Left ventricle myocardium inferior (tissue), 1 donor: ENCODE measurements around the gene RUNX2. TPM values are rescaled to one million over a fixed set of nuclear protein-coding genes. Genes with fewer than 3 reads are reported as not detected.

Source experiments
- DNase-seq: peaks from one replicate; pipeline ENCODE4 v3.0.0-alpha.2; 2020
- H3K27ac ChIP-seq: fragments of 200-600 bp; replicated peaks from 2 replicates; pipeline ENCODE4 v1.8.0; 2021
- H3K27me3 ChIP-seq: fragments of 200-600 bp; 2 replicates; pipeline ENCODE4 v1.8.0; 2021; ENCODE audit warnings: low read depth
- H3K36me3 ChIP-seq: fragments of 200-600 bp; 2 replicates; pipeline ENCODE4 v1.8.0; 2021
- H3K4me1 ChIP-seq: fragments of 200-600 bp; 2 replicates; pipeline ENCODE4 v1.8.0; 2021
- H3K4me3 ChIP-seq: fragments of 200-600 bp; 2 replicates; pipeline ENCODE4 v1.8.0; 2021; ENCODE audit warnings: mild to moderate bottlenecking, moderate library complexity
- H3K9me3 ChIP-seq: fragments of 200-600 bp; replicated peaks from 2 replicates; pipeline ENCODE4 v1.8.0; 2021
- CTCF ChIP-seq: fragments of 200-600 bp; IDR thresholded peaks from 2 replicates; pipeline ENCODE4 v1.8.0; 2021; ENCODE audit warnings: antibody characterized with exemption, mild to moderate bottlenecking, borderline replicate concordance
- intact Hi-C: fragments of 100-400 bp; cut with micrococcal nuclease; formaldehyde crosslinking; loops from one replicate; pipeline ENCODE4 v1.11.0; 2022
- total RNA-seq: library from RNA; stranded (reverse); fragmentation: NEBNext Ultra II Directional; extraction: Animal tissue kit (Norgen Biotek cat#: 25700); gene quantifications from one replicate; pipeline ENCODE4 v1.2.1, GENCODE V29; 2021
- donor health status: DM: no; HTN: yes; CAD: no; lungs with severe emphysema.

The RUNX2 gene
- total RNA-seq, 1 donor from 2014 or later: 0.38 TPM

GRCh38 chr6:45439459-45439858 lies 111.3 kb downstream of the RUNX2 start:
- intact Hi-C loops: no loop called here
- Histone ChIP-seq H3K27ac (no peak overlapping the region), H3K4me1 (peaks cover 21% of the 10 kb centered on the region), H3K9me3 (no peaks in the 10 kb centered on the region), H3K36me3 (no peaks in the 10 kb centered on the region), H3K27me3 (no peaks in the 10 kb centered on the region), H3K4me3 (no peak overlapping the region)
- no peak for TF ChIP-seq CTCF
- no peak for DNase-seq

- intact Hi-C loops: no loop called here
- Histone ChIP-seq H3K36me3 (no peaks in the 10 kb centered on the region), H3K4me1 (peaks cover 21% of the 10 kb centered on the region), H3K9me3 (no peaks in the 10 kb centered on the region), H3K27ac (no peak overlapping the region), H3K27me3 (no peaks in the 10 kb centered on the region), H3K4me3 (no peak overlapping the region)
- TF ChIP-seq CTCF: no peak
- DNase-seq: no peak
Measured at GRCh38 chr6:45439861-45440388, 111.8 kb downstream of the RUNX2 start.

- H3K4me1 ChIP-seq: peaks cover 32% of the 10 kb centered on the region
- TF ChIP-seq CTCF: no peak
- H3K27me3 ChIP-seq: no peaks in the 10 kb centered on the region
- no peak for DNase-seq
- intact Hi-C loops: no loop called here
- H3K36me3 ChIP-seq: no peaks in the 10 kb centered on the region
- no peaks in the 10 kb centered on the region for H3K9me3 ChIP-seq
- H3K27ac ChIP-seq: no peak overlapping the region
- no peak overlapping the region for H3K4me3 ChIP-seq
Measured at GRCh38 chr6:45441851-45442453, 113.8 kb downstream of the RUNX2 start.

- Histone ChIP-seq H3K36me3 (no peaks in the 10 kb centered on the region), H3K4me1 (peaks cover 30% of the 10 kb centered on the region), H3K27me3 (no peaks in the 10 kb centered on the region), H3K27ac (no peak overlapping the region), H3K9me3 (no peaks in the 10 kb centered on the region), H3K4me3 (no peak overlapping the region)
- no peak for DNase-seq
- no peak for TF ChIP-seq CTCF
- intact Hi-C loops: no loop called here
Measured at GRCh38 chr6:45442716-45443115, 114.6 kb downstream of the RUNX2 start.

GRCh38 chr6:45445364-45445748 lies 117.2 kb downstream of the RUNX2 start:
- Histone ChIP-seq H3K4me1 (peaks cover 30% of the 10 kb centered on the region), H3K9me3 (no peaks in the 10 kb centered on the region), H3K4me3 (no peak overlapping the region)

More at GRCh38 chr6:45445364-45445748, 117.2 kb downstream of the RUNX2 start:
- H3K27ac ChIP-seq: peak overlapping the region; percentile 68
- no peaks in the 10 kb centered on the region for H3K27me3 ChIP-seq
- intact Hi-C loops: no loop called here
- no peak for TF ChIP-seq CTCF
- no peak for DNase-seq
- H3K36me3 ChIP-seq: no peaks in the 10 kb centered on the region
